VCaP (cell line): ENCODE results near the gene MRPL51.
A peak's percentile ranks its signal among the peaks of the same experiment; 100 is the strongest.

ENCODE experiments used
- H3K27ac ChIP-seq: fragments of 450-650 bp; 2 replicates; pipeline ENCODE4 v1.5.1; 2017
- TF ChIP-seq, protein P1 (sequence below): fragments of 450-650 bp; conservative IDR thresholded peaks from 2 replicates; pipeline ENCODE4 v1.5.1; 2017; ENCODE audit warnings: mild to moderate bottlenecking, moderate library complexity

MRPL51 gene

DNA sequence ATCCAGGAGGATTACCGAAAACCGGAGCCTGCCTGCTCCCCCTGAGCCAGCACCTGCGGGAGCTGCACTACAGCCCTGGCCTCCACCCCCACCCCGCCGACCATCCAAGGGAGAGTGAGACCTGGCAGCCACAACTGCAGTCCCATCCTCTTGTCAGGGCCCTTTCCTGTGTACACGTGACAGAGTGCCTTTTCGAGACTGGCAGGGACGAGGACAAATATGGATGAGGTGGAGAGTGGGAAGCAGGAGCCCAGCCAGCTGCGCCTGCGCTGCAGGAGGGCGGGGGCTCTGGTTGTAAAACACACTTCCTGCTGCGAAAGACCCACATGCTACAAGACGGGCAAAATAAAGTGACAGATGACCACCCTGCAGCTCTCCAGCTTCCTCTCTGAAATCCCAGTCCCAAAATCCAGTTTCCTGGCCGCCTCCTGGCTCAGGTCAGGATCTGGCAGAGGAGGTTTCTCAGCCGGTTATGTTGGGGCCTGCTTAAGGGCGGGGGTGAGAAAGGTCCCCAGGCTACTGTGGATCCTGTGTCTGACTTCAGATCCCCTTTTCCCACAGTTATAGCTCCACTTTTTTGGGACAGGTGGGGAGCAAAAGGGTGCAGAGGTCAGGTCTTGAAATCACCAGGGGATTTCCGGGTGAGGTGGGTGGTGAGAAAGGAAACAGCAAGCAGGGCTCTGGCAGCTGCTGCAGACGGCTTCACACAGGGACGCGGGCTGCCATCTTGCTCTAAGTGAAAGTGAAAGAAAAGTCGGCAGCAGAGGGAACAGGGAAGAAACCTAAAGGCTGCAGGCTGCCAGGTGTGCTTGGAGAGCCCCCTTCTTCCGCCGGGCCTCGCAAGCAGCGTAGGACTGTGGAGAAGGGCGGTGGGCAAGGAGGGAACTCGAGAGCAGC, 41.5 kb downstream of the MRPL51 start, which contains the start of gene TAPBPL:
TAPBPL (plus strand) TSS at position 695 of the 897 bp plus-strand sequence. CDS start 207 bp downstream, outside the sequence.
- H3K27ac ChIP-seq, result peak within 1 kb of the TSS; percentile 99
- TF ChIP-seq, protein P1, sequence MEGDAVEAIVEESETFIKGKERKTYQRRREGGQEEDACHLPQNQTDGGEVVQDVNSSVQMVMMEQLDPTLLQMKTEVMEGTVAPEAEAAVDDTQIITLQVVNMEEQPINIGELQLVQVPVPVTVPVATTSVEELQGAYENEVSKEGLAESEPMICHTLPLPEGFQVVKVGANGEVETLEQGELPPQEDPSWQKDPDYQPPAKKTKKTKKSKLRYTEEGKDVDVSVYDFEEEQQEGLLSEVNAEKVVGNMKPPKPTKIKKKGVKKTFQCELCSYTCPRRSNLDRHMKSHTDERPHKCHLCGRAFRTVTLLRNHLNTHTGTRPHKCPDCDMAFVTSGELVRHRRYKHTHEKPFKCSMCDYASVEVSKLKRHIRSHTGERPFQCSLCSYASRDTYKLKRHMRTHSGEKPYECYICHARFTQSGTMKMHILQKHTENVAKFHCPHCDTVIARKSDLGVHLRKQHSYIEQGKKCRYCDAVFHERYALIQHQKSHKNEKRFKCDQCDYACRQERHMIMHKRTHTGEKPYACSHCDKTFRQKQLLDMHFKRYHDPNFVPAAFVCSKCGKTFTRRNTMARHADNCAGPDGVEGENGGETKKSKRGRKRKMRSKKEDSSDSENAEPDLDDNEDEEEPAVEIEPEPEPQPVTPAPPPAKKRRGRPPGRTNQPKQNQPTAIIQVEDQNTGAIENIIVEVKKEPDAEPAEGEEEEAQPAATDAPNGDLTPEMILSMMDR, result no peak

GRCh38 chr12:6450869-6451347, 42.2 kb downstream of the MRPL51 start:
- TF ChIP-seq, protein P1, result no peak
- peak overlapping the region; percentile 99 for H3K27ac ChIP-seq

DNA sequence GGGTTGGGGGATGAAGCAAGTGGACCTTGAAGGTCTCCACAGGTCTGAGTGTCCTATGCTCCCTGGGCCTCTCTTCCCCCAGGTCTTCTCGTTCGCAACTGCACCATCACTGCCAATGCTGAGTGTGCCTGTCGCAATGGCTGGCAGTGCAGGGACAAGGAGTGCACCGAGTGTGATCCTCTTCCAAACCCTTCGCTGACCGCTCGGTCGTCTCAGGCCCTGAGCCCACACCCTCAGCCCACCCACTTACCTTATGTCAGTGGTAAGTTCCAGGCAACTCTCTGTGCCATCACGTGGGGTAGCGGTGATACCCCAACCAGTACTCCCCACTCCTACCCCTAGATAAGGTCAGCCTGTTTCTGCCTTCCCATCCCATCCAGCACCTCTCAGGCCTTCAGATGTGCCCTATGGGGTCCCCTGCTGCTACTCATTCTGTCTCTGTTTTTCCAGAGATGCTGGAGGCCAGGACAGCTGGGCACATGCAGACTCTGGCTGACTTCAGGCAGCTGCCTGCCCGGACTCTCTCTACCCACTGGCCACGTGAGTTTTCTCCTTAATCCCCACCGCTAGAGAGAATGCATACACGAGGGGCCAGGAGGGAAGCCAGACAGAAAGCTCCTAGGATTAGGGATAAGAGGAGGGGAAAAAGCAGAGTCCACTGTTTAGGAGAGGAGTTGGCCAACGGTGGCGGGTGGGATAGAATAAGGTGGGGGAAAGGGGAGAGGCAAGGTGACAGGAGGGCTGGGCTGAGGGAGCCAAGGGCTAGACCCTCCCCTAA, 42.8 kb downstream of the MRPL51 start:
- TF ChIP-seq, protein P1, result no peak
- H3K27ac ChIP-seq, result peak overlapping the region; percentile 99

GRCh38 chr12:6444704-6445688, 48.1 kb downstream of the MRPL51 start, which contains the start of gene CD27:
CD27 (plus strand) TSS chr12:6444955; CDS start chr12:6445096, 141 bp downstream.
- TF ChIP-seq, protein P1, result no peak
- H3K27ac ChIP-seq, result no peak within 1 kb of the TSS

DNA sequence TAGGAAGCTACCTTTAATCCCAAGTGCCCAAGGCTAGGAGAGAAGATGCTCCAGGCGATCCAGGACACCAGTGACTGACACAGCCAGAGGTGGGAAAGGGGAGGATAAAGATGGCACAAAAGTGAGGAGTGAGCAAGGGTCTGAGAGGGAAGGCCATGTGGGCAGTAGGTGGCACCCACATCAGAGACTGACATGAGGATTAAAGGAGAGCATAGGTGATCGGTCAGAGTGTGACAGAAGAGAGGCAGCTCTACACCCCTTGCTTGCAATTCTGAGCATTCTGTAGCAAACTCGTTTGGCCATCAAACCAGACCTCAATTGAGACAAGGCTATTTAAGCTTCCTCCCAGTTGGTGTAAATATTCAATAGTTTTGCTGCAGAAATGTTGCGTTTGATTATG, 49.0 kb downstream of the MRPL51 start:
- TF ChIP-seq, protein P1, result no peak
- H3K27ac ChIP-seq, result no peak overlapping the region

DNA sequence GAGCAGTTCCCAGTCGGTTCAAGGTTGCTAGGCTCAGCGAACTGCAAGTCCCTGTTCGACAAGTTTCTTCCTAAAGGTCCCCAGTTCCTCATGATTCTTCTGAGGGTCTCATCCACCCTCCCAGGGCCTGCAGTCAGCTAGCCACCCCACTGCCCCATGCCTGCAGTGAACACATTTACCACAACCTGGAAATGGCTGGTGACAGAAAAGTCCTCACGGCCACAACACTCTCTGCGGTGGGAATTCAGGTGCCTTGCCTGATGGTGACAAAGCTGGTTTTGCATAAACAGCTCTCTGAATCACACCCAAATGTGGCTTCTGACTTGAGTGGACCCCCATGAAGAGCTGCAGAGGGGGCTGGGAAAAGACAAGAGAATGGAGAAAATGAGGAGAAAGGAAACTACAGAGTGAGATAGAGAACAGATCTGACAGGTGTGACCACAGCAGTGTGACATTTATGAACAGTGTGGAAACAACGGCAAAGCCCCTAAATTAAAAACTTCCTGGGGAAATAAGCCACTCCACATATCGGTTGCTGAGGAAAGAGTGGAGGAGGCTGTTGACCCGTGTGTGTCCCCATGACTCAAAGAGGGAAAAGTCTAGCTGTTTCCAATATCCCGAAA, 49.6 kb downstream of the MRPL51 start:
- no peak overlapping the region for H3K27ac ChIP-seq

More for the DNA sequence above, 49.6 kb downstream of the MRPL51 start:
- TF ChIP-seq, protein P1, result no peak
